Left lung (tissue), 10 donors: Measurements from ENCODE around the gene C22orf23. TPM values are rescaled to one million over a fixed set of nuclear protein-coding genes. Genes with fewer than 3 reads are reported as not detected.

Experiments used
- ATAC-seq: fragments of 200-7000 bp; cut with Tn5 transposase; one replicate; pipeline ENCODE4 v1.9.1; 2020; ENCODE audit warnings: moderate library complexity
- DNase-seq, 4 donors: peaks; one replicate each; pipeline ENCODE4 v3.0.0-alpha.2; 2013 to 2020
- H3K27ac ChIP-seq, 2 donors: fragments of 200-600 bp; sonication (generic) in 1 of 2; one replicate each; pipeline versions ENCODE4 v1.5.0 to v1.8.0; 2020 to 2021
- H3K27me3 ChIP-seq, 2 donors: fragments of 200-600 bp; sonication (generic) in 1 of 2; one replicate each; pipeline versions ENCODE4 v1.5.0 to v1.8.0; 2020 to 2021
- H3K36me3 ChIP-seq, 2 donors: fragments of 200-600 bp; sonication (generic) in 1 of 2; one replicate each; pipeline versions ENCODE4 v1.5.0 to v1.8.0; 2020 to 2021
- H3K4me1 ChIP-seq, 2 donors: fragments of 200-600 bp; one replicate each; pipeline ENCODE4 v1.8.0; 2021
- H3K4me3 ChIP-seq, 2 donors: fragments of 200-600 bp; sonication (generic) in 1 of 2; one replicate each; pipeline versions ENCODE4 v1.5.0 to v1.8.0; 2020 to 2021; ENCODE audit warnings: mild to moderate bottlenecking in 1 of 2
- H3K9me3 ChIP-seq, 2 donors: fragments of 200-600 bp; sonication (generic) in 1 of 2; one replicate each; pipeline versions ENCODE4 v1.5.0 to v1.8.0; 2020 to 2021
- CTCF ChIP-seq, 2 donors: fragments of 200-600 bp; sonication (generic) in 1 of 2; IDR thresholded peaks; one replicate each; pipeline versions ENCODE4 v1.5.0 to v1.8.0; 2021; ENCODE audit warnings: antibody characterized with exemption in 2 of 2
- intact Hi-C, 2 donors: fragments of 100-400 bp; cut with DNase I; formaldehyde crosslinking; loops; one replicate each; pipeline versions ENCODE4 v1.11.2 to v1.14.2; 2022
- polyA plus RNA-seq, 6 donors: library from polyadenylated mRNA; unstranded; fragments of 120-200 nt; gene quantifications; one replicate each; pipeline ENCODE4 v1.2.1, GENCODE V29; 2013; ENCODE audit not compliant: insufficient read length in 6 of 6
- total RNA-seq, 2 donors: library from RNA; stranded (reverse); fragmentation: NEBNext Ultra II Directional; extraction: Animal tissue kit (Norgen Biotek cat#: 25700); gene quantifications; one replicate each; pipeline ENCODE4 v1.2.1, GENCODE V29; 2021
- donor health status: DM: no; HTN: yes; CAD: no.
- donor health status: DM: no; HTN: no; CAD: no.

C22orf23 gene
- total and polyA plus RNA-seq, 8 donors, result 0.26 to 7.2 (median 4.2) TPM

GRCh38 chr22:37985751-37986281 is 32.4 kb upstream of the C22orf23 start:
- intact Hi-C loops, result no loop called here
- DNase-seq (no peak), ATAC-seq (no peak)
- H3K27me3 ChIP-seq, result no peaks in the 10 kb centered on the region
- no peaks in the 10 kb centered on the region for H3K36me3 ChIP-seq
- no peak overlapping the region for H3K4me3 ChIP-seq
- no peaks in the 10 kb centered on the region for H3K4me1 ChIP-seq
- H3K27ac ChIP-seq, result no peak overlapping the region
- TF ChIP-seq CTCF (IDR thresholded peaks at IDR 0.05), result no peak
- no peaks in the 10 kb centered on the region for H3K9me3 ChIP-seq

GRCh38 chr22:37985050-37985585 is 31.7 kb upstream of the C22orf23 start:
- Histone ChIP-seq H3K4me1 (no peaks in the 10 kb centered on the region), H3K27me3 (no peaks in the 10 kb centered on the region), H3K4me3 (no peak overlapping the region), H3K36me3 (no peaks in the 10 kb centered on the region), H3K27ac (no peak overlapping the region), H3K9me3 (no peaks in the 10 kb centered on the region)
- intact Hi-C loops, result no loop called here
- no peak for TF ChIP-seq CTCF (IDR thresholded peaks at IDR 0.05)
- ATAC-seq (no peak), DNase-seq (no peak)

GRCh38 chr22:37983860-37984791 is 30.7 kb upstream of the C22orf23 start, which contains the start of gene SOX10:
Gene SOX10, minus strand, starts transcription at chr22:37984555. Its CDS starts 771 bp downstream, at chr22:37983784.
- Histone ChIP-seq H3K4me3 (no peak within 1 kb of the TSS), H3K36me3 (no peaks in the 10 kb centered on the region), H3K27me3 (no peaks in the 10 kb centered on the region), H3K9me3 (no peaks in the 10 kb centered on the region), H3K27ac (no peak within 1 kb of the TSS), H3K4me1 (no peaks in the 10 kb centered on the region)
- no peak for TF ChIP-seq CTCF (IDR thresholded peaks at IDR 0.05)
- intact Hi-C loops, result no loop called here
- DNase-seq (no peak), ATAC-seq (no peak)

GRCh38 chr22:37982938-37983859 is 29.8 kb upstream of the C22orf23 start:
- Histone ChIP-seq H3K4me1 (no peaks in the 10 kb centered on the region), H3K4me3 (no peak overlapping the region), H3K27ac (no peak overlapping the region), H3K9me3 (no peaks in the 10 kb centered on the region), H3K36me3 (no peaks in the 10 kb centered on the region), H3K27me3 (no peaks in the 10 kb centered on the region)
- DNase-seq, result no peak
- no peak for TF ChIP-seq CTCF (IDR thresholded peaks at IDR 0.05)
- ATAC-seq, result no peak
- intact Hi-C loops, result no loop called here
